ENCODE data around the gene CNPY3. TPM values are rescaled to one million over a fixed set of nuclear protein-coding genes. Genes with fewer than 3 reads are reported as not detected.

Gene CNPY3
- total and polyA plus RNA-seq, 2 of the 13 experiments (the other 11 are each of a cell fraction or from before 2014, with no cell fraction given): 42.3 to 60.2 TPM

DNA sequence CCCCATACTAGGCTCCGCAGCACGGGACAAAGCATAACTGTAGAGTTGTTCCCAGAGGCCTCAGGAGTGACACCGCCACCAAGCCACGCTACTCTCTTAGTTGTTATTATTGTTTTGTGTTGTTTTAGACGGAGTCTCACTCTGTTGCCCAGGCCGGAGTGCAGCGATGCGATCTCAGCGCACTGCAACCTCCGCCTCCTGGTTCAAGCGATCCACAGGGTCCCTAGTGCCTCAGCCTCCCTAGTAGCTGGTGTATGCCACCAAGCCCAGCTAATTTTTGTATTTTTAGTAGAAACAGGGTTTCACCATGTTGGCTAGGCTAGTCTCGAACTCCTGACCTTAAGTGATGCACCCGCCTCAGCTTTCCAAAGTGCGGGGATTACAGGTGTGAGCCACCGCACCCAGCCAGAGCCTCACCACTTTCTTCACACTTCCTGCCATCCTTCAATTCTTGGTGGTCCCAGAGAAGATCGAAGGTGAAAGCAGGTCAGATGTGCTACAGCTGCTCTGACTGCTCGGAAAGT, 38.0 kb upstream of the CNPY3 start:
- H2AFZ ChIP-seq (ENCODE audit: low read length): peak overlapping the region; percentile 11
- in situ Hi-C loops (cut with HindIII; ENCODE audit: extremely low pct_ligation_motif_present, low pct_unique_long_range_greater_than_20kb): no loop called here
- TF ChIP-seq ZNF562 (CRISPR knock-in tag; IDR thresholded peaks at IDR 0.05; ENCODE audit: borderline replicate concordance): no peak
- peak; percentile 28; the same call in 1 of the 2 replicates for TF ChIP-seq MTF2 (CRISPR knock-in tag; IDR thresholded peaks at IDR 0.05; ENCODE audit: borderline replicate concordance)
- no peak for TF ChIP-seq ZNF430 (CRISPR knock-in tag; IDR thresholded peaks at IDR 0.05)
- no peak for TF ChIP-seq KDM4B (CRISPR knock-in tag; IDR thresholded peaks at IDR 0.05)
- TF ChIP-seq, protein P1, sequence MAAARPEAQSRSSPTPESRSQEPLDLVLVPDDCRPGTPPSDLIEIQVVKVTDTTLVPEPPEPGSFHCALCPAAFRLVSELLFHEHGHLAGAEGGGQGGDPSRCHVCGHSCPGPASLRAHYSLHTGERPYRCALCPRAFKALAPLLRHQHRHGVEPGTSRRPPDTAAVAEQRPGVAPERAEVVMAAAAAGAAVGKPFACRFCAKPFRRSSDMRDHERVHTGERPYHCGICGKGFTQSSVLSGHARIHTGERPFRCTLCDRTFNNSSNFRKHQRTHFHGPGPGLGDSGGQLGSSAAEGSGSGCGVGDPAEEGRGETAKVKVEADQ (CRISPR knock-in tag; IDR thresholded peaks at IDR 0.05; ENCODE audit: borderline replicate concordance): no peak
- no peak for TF ChIP-seq ZNF260 (CRISPR knock-in tag; IDR thresholded peaks at IDR 0.05; ENCODE audit: borderline replicate concordance, low read depth)
- TF ChIP-seq SP4 (CRISPR knock-in tag; IDR thresholded peaks at IDR 0.05): no peak; the same call in 1 of the 2 replicates
- TF ChIP-seq ZZZ3 (CRISPR knock-in tag; IDR thresholded peaks at IDR 0.05; ENCODE audit: borderline replicate concordance): no peak
- TF ChIP-seq, protein P2, sequence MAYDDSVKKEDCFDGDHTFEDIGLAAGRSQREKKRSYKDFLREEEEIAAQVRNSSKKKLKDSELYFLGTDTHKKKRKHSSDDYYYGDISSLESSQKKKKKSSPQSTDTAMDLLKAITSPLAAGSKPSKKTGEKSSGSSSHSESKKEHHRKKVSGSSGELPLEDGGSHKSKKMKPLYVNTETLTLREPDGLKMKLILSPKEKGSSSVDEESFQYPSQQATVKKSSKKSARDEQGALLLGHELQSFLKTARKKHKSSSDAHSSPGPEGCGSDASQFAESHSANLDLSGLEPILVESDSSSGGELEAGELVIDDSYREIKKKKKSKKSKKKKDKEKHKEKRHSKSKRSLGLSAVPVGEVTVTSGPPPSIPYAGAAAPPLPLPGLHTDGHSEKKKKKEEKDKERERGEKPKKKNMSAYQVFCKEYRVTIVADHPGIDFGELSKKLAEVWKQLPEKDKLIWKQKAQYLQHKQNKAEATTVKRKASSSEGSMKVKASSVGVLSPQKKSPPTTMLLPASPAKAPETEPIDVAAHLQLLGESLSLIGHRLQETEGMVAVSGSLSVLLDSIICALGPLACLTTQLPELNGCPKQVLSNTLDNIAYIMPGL (CRISPR knock-in tag; IDR thresholded peaks at IDR 0.05; ENCODE audit: borderline replicate concordance in 1 of 2, low read depth in 1 of 2): no peak
- no peak for TF ChIP-seq SP1 (IDR thresholded peaks at IDR 0.05)
- no peak for TF ChIP-seq SP1 (CRISPR knock-in tag; IDR thresholded peaks at IDR 0.05)
- TF ChIP-seq, protein P3, sequence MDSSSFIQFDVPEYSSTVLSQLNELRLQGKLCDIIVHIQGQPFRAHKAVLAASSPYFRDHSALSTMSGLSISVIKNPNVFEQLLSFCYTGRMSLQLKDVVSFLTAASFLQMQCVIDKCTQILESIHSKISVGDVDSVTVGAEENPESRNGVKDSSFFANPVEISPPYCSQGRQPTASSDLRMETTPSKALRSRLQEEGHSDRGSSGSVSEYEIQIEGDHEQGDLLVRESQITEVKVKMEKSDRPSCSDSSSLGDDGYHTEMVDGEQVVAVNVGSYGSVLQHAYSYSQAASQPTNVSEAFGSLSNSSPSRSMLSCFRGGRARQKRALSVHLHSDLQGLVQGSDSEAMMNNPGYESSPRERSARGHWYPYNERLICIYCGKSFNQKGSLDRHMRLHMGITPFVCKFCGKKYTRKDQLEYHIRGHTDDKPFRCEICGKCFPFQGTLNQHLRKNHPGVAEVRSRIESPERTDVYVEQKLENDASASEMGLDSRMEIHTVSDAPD (CRISPR knock-in tag; IDR thresholded peaks at IDR 0.05): 0 out of 2 replicates have a peak, but pooled peaks have one; percentile 29
- TF ChIP-seq MED1 (CRISPR knock-in tag; IDR thresholded peaks at IDR 0.05): no peak
- TF ChIP-seq RFX5 (IDR thresholded peaks at IDR 0.05; ENCODE audit: low read depth, low read length): no peak
- TF ChIP-seq ZNF121 (CRISPR knock-in tag; IDR thresholded peaks at IDR 0.05): peak; percentile 75
- 0 out of 2 replicates have a peak, but pooled peaks have one; percentile 18 for TF ChIP-seq ZNF33B (CRISPR knock-in tag; IDR thresholded peaks at IDR 0.05)
- TF ChIP-seq HNRNPL (IDR thresholded peaks at IDR 0.05; ENCODE audit: low read depth, low read length): no peak
- TF ChIP-seq, protein P4, sequence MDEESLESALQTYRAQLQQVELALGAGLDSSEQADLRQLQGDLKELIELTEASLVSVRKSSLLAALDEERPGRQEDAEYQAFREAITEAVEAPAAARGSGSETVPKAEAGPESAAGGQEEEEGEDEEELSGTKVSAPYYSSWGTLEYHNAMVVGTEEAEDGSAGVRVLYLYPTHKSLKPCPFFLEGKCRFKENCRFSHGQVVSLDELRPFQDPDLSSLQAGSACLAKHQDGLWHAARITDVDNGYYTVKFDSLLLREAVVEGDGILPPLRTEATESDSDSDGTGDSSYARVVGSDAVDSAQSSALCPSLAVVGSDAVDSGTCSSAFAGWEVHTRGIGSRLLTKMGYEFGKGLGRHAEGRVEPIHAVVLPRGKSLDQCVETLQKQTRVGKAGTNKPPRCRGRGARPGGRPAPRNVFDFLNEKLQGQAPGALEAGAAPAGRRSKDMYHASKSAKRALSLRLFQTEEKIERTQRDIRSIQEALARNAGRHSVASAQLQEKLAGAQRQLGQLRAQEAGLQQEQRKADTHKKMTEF (CRISPR knock-in tag; IDR thresholded peaks at IDR 0.05): no peak
- TF ChIP-seq POLR2A (IDR thresholded peaks at IDR 0.05; ENCODE audit: insufficient read depth in 1 of 2, low read depth in 2 of 2, low read length in 2 of 2): no peak
- TF ChIP-seq ZNF235 (CRISPR knock-in tag; IDR thresholded peaks at IDR 0.05; ENCODE audit: borderline replicate concordance): no peak
- TF ChIP-seq PHF5A (CRISPR knock-in tag; IDR thresholded peaks at IDR 0.05; ENCODE audit: low read depth, unreplicated experiment): no peak

More for the DNA sequence above, 38.0 kb upstream of the CNPY3 start:
- Histone ChIP-seq H4K20me1 (ENCODE audit: insufficient read depth, low read length) (no peaks in the 10 kb centered on the region), H3K27me3 (ENCODE audit: control insufficient read depth in 1 of 2, insufficient read depth in 2 of 2, low read length in 2 of 2) (no peaks in the 10 kb centered on the region), H3K9me3 (ENCODE audit: low read length) (no peaks in the 10 kb centered on the region), H3K27ac (ENCODE audit: extremely low read length, insufficient read depth, low read length) (peak overlapping the region; percentile 94), H3K4me3 (replicated peaks in 1 of 3; ENCODE audit: insufficient read depth in 1 of 3, low read depth in 2 of 3, low read length in 3 of 3) (peak overlapping the region; percentile 75 to 95 (median 86)), H3K9ac (ENCODE audit: insufficient read depth, low read depth, low read length) (peak overlapping the region; percentile 93), H3K36me3 (replicated peaks in 1 of 2; ENCODE audit: control insufficient read depth in 1 of 2, insufficient read depth in 2 of 2, low read length in 2 of 2) (peaks cover 2 to 3% of the 10 kb centered on the region in 2 experiments; a peak in 2 of 5 replicates), H3K4me1 (ENCODE audit: insufficient read depth, low read length) (peaks cover 46% of the 10 kb centered on the region), H3K79me2 (ENCODE audit: insufficient read depth, low read length) (no peaks in the 10 kb centered on the region), H3K4me2 (ENCODE audit: low read depth, low read length) (peak overlapping the region; percentile 89)
- intact Hi-C loops (cut with micrococcal nuclease; ENCODE audit: unreplicated experiment): loop anchor here (5.0 kb wide), 1 partner anchor 164 kb away; no protein-coding TSS in a partner anchor
- no peak for DNase-seq (ENCODE audit: low spot score)
- ChIA-PET CTCF (ENCODE audit: low intra/inter-chr PET ratio, low total read pairs) (no interaction called here), POLR2A (interaction anchor here (1.0 to 7.3 kb wide), 13 partner anchors 11 to 205 kb away, joined by 3 to 147 read pairs (median 7); partner anchors contain the start of genes BICRAL, CNPY3, GNMT and KLC4)
- BruUV-seq (replicated peaks): no TSS peak
- WGBS (ENCODE audit: low lambda C conversion rate): 44% methylated on average over 16 of the region's 17 CpGs
- no peak for FAIRE-seq
- ATAC-seq: no peak
